ENCODE results near the gene EFCC1.

EFCC1 gene

DNA sequence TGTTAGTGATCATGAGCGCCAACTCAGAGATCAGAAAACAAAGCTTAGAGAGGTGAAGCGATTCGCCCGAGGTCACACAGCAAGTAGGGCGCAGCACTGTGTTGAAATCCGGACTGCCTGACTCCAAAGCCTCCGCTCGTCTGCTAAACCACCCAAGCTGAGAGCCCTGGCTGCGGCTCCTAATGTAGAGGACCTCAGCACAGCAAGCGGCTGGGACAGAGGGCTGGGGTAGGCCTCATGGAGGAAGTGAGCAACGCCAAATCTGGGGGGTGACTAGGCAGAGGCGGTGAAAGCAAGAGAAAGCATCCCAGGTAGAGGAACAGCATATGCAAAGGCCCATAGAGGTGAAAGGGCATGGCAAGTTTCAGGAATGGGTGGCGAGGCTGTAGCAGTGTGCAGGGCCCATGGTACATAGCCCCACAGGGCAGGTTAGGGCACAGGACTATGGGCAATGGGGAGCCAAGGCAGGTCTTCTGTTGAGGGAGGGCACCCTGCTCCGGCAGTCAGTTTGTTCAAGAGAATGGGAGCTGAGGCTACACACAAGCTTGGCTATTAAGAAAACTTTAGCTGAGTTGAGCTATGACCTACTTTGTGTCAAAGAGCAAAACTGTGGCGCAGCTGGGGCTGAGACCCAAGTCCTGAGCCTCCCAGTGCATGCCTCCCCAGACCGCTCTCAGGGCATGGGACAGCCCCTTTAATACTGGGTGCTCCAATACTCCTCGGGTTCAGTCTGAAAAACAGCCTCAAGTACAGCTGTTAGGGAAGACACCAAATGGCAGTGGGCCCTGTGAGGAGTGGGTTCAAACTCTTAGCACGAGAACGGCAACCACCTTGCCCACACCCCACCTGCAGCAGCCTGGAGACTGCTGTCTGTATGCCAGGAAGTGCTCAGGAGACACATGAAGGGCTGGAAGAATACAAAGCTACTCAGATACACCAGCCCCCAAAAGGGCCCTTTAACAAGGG, 6.2 kb upstream of the EFCC1 start:
- Histone ChIP-seq H3K27me3 (replicated peaks; ENCODE audit: insufficient read depth, low read length) (peaks cover 3% of the 10 kb centered on the region; the same call in 1 of the 2 replicates), H3K27ac (ENCODE audit: low read length) (no peak overlapping the region), H3K9me2 (replicated peaks; ENCODE audit: insufficient read depth, low read length) (no peaks in the 10 kb centered on the region), H4K20me1 (ENCODE audit: insufficient read depth, low read length) (no peaks in the 10 kb centered on the region), H3K9ac (ENCODE audit: low read length) (peak overlapping the region; percentile 17; the same call in 1 of the 2 replicates), H2AFZ (ENCODE audit: low read length) (peak overlapping the region; percentile 80), H3F3A (ENCODE audit: insufficient read depth, low read length) (no peaks in the 10 kb centered on the region), H3K9me3 (replicated peaks; ENCODE audit: insufficient read depth, low read length) (no peaks in the 10 kb centered on the region), H3K4me1 (ENCODE audit: low read length) (peaks cover 12% of the 10 kb centered on the region), H3K36me3 (replicated peaks; ENCODE audit: insufficient read depth, low read length) (no peaks in the 10 kb centered on the region), H3K79me2 (ENCODE audit: low read length) (no peaks in the 10 kb centered on the region), H3K4me2 (ENCODE audit: low read depth, low read length) (peak overlapping the region; percentile 89), H3K4me3 (ENCODE audit: low read length) (peak overlapping the region; percentile 49; the same call in 1 of the 2 replicates)
- TF ChIP-seq EZH2phosphoT487 (IDR thresholded peaks at IDR 0.05; ENCODE audit: low read length) (no peak), EZH2 (optimal IDR thresholded peaks at IDR 0.05; ENCODE audit: low read depth, low read length) (no peak)
- TF ChIP-seq, protein P1, sequence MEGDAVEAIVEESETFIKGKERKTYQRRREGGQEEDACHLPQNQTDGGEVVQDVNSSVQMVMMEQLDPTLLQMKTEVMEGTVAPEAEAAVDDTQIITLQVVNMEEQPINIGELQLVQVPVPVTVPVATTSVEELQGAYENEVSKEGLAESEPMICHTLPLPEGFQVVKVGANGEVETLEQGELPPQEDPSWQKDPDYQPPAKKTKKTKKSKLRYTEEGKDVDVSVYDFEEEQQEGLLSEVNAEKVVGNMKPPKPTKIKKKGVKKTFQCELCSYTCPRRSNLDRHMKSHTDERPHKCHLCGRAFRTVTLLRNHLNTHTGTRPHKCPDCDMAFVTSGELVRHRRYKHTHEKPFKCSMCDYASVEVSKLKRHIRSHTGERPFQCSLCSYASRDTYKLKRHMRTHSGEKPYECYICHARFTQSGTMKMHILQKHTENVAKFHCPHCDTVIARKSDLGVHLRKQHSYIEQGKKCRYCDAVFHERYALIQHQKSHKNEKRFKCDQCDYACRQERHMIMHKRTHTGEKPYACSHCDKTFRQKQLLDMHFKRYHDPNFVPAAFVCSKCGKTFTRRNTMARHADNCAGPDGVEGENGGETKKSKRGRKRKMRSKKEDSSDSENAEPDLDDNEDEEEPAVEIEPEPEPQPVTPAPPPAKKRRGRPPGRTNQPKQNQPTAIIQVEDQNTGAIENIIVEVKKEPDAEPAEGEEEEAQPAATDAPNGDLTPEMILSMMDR (IDR thresholded peaks at IDR 0.05; ENCODE audit: low read length) = no peak
- DNase-seq = no peak

DNA sequence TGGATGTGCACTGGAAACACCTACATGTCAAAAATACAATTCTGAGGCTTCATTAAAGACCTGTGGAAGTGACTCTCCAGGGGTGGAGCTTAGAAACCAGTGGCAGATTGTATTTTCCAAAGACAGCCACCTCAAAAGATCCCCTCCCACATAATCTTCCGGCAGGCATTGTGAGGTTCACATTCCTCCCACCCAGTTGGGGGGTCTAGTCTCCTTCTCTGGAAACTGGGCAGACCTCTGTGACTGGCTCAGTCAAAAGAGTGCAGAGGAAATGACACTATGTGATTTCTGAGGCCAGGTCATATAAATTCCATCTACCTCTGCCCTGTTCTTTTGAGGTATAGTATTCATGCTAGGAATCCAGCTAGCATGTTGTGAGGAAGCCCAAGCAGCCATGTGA, 5.4 kb upstream of the EFCC1 start:
- peaks cover 11% of the 10 kb centered on the region for H3K27me3 ChIP-seq (replicated peaks; ENCODE audit: insufficient read depth, low read length)
- no peaks in the 10 kb centered on the region for H4K20me1 ChIP-seq (ENCODE audit: insufficient read depth, low read length)
- H3K4me3 ChIP-seq (ENCODE audit: low read length) = no peak overlapping the region
- H3K9me2 ChIP-seq (replicated peaks; ENCODE audit: insufficient read depth, low read length) = no peaks in the 10 kb centered on the region
- DNase-seq = no peak
- TF ChIP-seq EZH2 (optimal IDR thresholded peaks at IDR 0.05; ENCODE audit: low read depth, low read length) (no peak), EZH2phosphoT487 (IDR thresholded peaks at IDR 0.05; ENCODE audit: low read length) (no peak)
- TF ChIP-seq, protein P1 (IDR thresholded peaks at IDR 0.05; ENCODE audit: low read length) = no peak
- H3K4me2 ChIP-seq (ENCODE audit: low read depth, low read length) = no peak overlapping the region
- H3K79me2 ChIP-seq (ENCODE audit: low read length) = no peaks in the 10 kb centered on the region
- no peak overlapping the region for H3K9ac ChIP-seq (ENCODE audit: low read length)
- no peak overlapping the region for H2AFZ ChIP-seq (ENCODE audit: low read length)
- no peaks in the 10 kb centered on the region for H3K9me3 ChIP-seq (replicated peaks; ENCODE audit: insufficient read depth, low read length)
- no peaks in the 10 kb centered on the region for H3K36me3 ChIP-seq (replicated peaks; ENCODE audit: insufficient read depth, low read length)
- H3F3A ChIP-seq (ENCODE audit: insufficient read depth, low read length) = no peaks in the 10 kb centered on the region
- H3K27ac ChIP-seq (ENCODE audit: low read length) = no peak overlapping the region
- peaks cover 12% of the 10 kb centered on the region for H3K4me1 ChIP-seq (ENCODE audit: low read length)

DNA sequence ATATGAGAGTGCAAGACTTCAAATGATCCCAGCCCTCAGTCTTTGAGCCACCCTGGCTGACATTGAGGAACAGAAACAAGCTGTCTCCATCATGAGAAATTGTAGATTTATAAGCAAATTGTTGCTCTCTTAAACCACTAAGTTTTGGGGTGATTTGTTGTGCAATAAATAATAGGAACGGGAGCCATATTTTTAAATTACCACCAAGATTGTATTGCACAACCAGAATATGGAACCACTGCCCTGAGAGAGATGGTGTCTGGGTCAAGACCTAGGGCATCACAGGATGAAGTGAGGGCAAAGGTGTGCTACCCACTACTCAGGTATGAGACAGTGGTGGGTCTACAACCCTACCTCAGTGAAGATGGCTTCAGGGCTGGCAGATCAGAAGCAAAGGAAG, 4.9 kb upstream of the EFCC1 start:
- Histone ChIP-seq H3K4me3 (ENCODE audit: low read length) (no peak overlapping the region), H3K36me3 (replicated peaks; ENCODE audit: insufficient read depth, low read length) (no peaks in the 10 kb centered on the region), H3K79me2 (ENCODE audit: low read length) (no peaks in the 10 kb centered on the region), H2AFZ (ENCODE audit: low read length) (no peak overlapping the region), H3K27me3 (replicated peaks; ENCODE audit: insufficient read depth, low read length) (peaks cover 16% of the 10 kb centered on the region), H3F3A (ENCODE audit: insufficient read depth, low read length) (no peaks in the 10 kb centered on the region), H3K4me2 (ENCODE audit: low read depth, low read length) (no peak overlapping the region), H3K27ac (ENCODE audit: low read length) (no peak overlapping the region), H4K20me1 (ENCODE audit: insufficient read depth, low read length) (no peaks in the 10 kb centered on the region), H3K9me2 (replicated peaks; ENCODE audit: insufficient read depth, low read length) (no peaks in the 10 kb centered on the region), H3K9ac (ENCODE audit: low read length) (no peak overlapping the region), H3K9me3 (replicated peaks; ENCODE audit: insufficient read depth, low read length) (no peaks in the 10 kb centered on the region), H3K4me1 (ENCODE audit: low read length) (peaks cover 12% of the 10 kb centered on the region)
- no peak for DNase-seq
- TF ChIP-seq, protein P1 (IDR thresholded peaks at IDR 0.05; ENCODE audit: low read length) = no peak
- no peak for TF ChIP-seq EZH2 (optimal IDR thresholded peaks at IDR 0.05; ENCODE audit: low read depth, low read length)
- no peak for TF ChIP-seq EZH2phosphoT487 (IDR thresholded peaks at IDR 0.05; ENCODE audit: low read length)
